Progenitor cell of endocrine pancreas (in vitro differentiated cells): ENCODE data around the gene MKNK2. TPM values are rescaled to one million over a fixed set of nuclear protein-coding genes. Genes with fewer than 3 reads are reported as not detected.
"Not testable (repeated sequence)": the region's sequence is repeated elsewhere in the genome, so short reads cannot be mapped to it uniquely, and the experiment has no call there.

Source experiments
- DNase-seq: peaks from one replicate; pipeline ENCODE4 v3.0.0; 2021; ENCODE audit warnings: low spot score; ENCODE audit not compliant: unreplicated experiment
- H3K27ac Mint-ChIP-seq: 2 replicates; pipeline ENCODE4 v1.8.0; 2021; ENCODE audit warnings: mild to moderate bottlenecking, moderate library complexity, mixed read lengths
- H3K27me3 Mint-ChIP-seq: 2 replicates; pipeline ENCODE4 v1.8.0; 2021; ENCODE audit warnings: mixed read lengths
- H3K36me3 Mint-ChIP-seq: 2 replicates; pipeline ENCODE4 v1.8.0; 2022; ENCODE audit warnings: mixed read lengths; ENCODE audit not compliant: insufficient read depth
- H3K4me1 Mint-ChIP-seq: 2 replicates; pipeline ENCODE4 v1.8.0; 2021; ENCODE audit warnings: low read depth, mixed read lengths
- H3K4me3 Mint-ChIP-seq: 2 replicates; pipeline ENCODE4 v1.8.0; 2021; ENCODE audit warnings: low read depth, mild to moderate bottlenecking, moderate library complexity, mixed read lengths
- H3K9me3 Mint-ChIP-seq: 2 replicates; pipeline ENCODE4 v1.8.0; 2021; ENCODE audit warnings: low read depth, mixed read lengths
- CTCF ChIP-seq: fragments of 200-600 bp; sonication (generic); IDR thresholded peaks from one replicate; pipeline ENCODE4 v1.5.0; 2021; ENCODE audit warnings: antibody characterized with exemption, mild to moderate bottlenecking; ENCODE audit not compliant: unreplicated experiment
- total RNA-seq: library from RNA; stranded (reverse); gene quantifications from 2 replicates; pipeline ENCODE4 v1.2.1, GENCODE V29; 2021

Gene MKNK2
- total RNA-seq, 1 donor from 2014 or later = 163 TPM

- H3K36me3 Mint-ChIP-seq = peaks cover 5% of the 10 kb centered on the region
- H3K27me3 Mint-ChIP-seq = no peaks in the 10 kb centered on the region
- no peak overlapping the region for H3K27ac Mint-ChIP-seq
- peaks cover 3% of the 10 kb centered on the region for H3K4me1 Mint-ChIP-seq
- no peak for TF ChIP-seq CTCF
- H3K4me3 Mint-ChIP-seq = no peak overlapping the region
- DNase-seq = no peak
- no peaks in the 10 kb centered on the region for H3K9me3 Mint-ChIP-seq
Measured at GRCh38 chr19:2089727-2090053, 38.6 kb upstream of the MKNK2 start.

- DNase-seq = no peak
- TF ChIP-seq CTCF = no peak
- Mint-ChIP-seq H3K4me3 (no peak overlapping the region), H3K4me1 (no peaks in the 10 kb centered on the region), H3K9me3 (no peaks in the 10 kb centered on the region), H3K27ac (peak overlapping the region; percentile 88), H3K27me3 (no peaks in the 10 kb centered on the region), H3K36me3 (peaks cover 3% of the 10 kb centered on the region)
Measured at GRCh38 chr19:2089001-2089711, 38.1 kb upstream of the MKNK2 start.

GRCh38 chr19:2087621-2088100, 36.6 kb upstream of the MKNK2 start:
- Mint-ChIP-seq H3K27me3 (no peaks in the 10 kb centered on the region), H3K36me3 (peaks cover 6% of the 10 kb centered on the region), H3K9me3 (no peaks in the 10 kb centered on the region), H3K4me1 (no peaks in the 10 kb centered on the region), H3K4me3 (no peak overlapping the region), H3K27ac (no peak overlapping the region)
- no peak for TF ChIP-seq CTCF
- no peak for DNase-seq

- not testable (repeated sequence) for H3K9me3 Mint-ChIP-seq, H3K4me3 Mint-ChIP-seq, H3K36me3 Mint-ChIP-seq, H3K4me1 Mint-ChIP-seq, H3K27ac Mint-ChIP-seq, H3K27me3 Mint-ChIP-seq, DNase-seq
Measured at GRCh38 chr19:2086695-2087620, 35.9 kb upstream of the MKNK2 start.

- H3K27me3 Mint-ChIP-seq = no peaks in the 10 kb centered on the region
- H3K9me3 Mint-ChIP-seq = no peaks in the 10 kb centered on the region
- H3K4me3 Mint-ChIP-seq = no peak overlapping the region
- no peak for TF ChIP-seq CTCF
- no peaks in the 10 kb centered on the region for H3K4me1 Mint-ChIP-seq
- no peak for DNase-seq
- peaks cover 6% of the 10 kb centered on the region for H3K36me3 Mint-ChIP-seq
- H3K27ac Mint-ChIP-seq = no peak overlapping the region
Measured at GRCh38 chr19:2084993-2085720, 34.1 kb upstream of the MKNK2 start.
